Peyer's patch (tissue), 4 donors: ENCODE results near the gene WDFY4. TPM values are rescaled to one million over a fixed set of nuclear protein-coding genes. Genes with fewer than 3 reads are reported as not detected.

Experiments used
- DNase-seq, 3 donors: peaks; one replicate each; pipeline ENCODE4 v3.0.0-alpha.2; 2017 to 2019
- H3K27ac ChIP-seq, 4 donors: fragments of 200-600 bp; sonication (generic); one replicate each; pipeline ENCODE4 v1.5.1; 2016 to 2019
- H3K27me3 ChIP-seq, 2 donors: fragments of 200-600 bp; sonication (generic); one replicate each; pipeline ENCODE4 v1.5.1; 2019
- H3K36me3 ChIP-seq, 3 donors: fragments of 200-600 bp; sonication (generic); one replicate each; pipeline ENCODE4 v1.5.1; 2016 to 2019
- H3K4me1 ChIP-seq, 4 donors: fragments of 200-600 bp; sonication (generic); one replicate each; pipeline ENCODE4 v1.5.1; 2016 to 2019
- H3K4me3 ChIP-seq, 4 donors: fragments of 200-600 bp; sonication (generic); 1 replicate in 3 of 4; 2 replicates in 1 of 4; pipeline ENCODE4 v1.5.1; 2016 to 2019; ENCODE audit warnings: mild to moderate bottlenecking in 1 of 4
- H3K9me3 ChIP-seq, 4 donors: fragments of 200-600 bp; sonication (generic); one replicate each; pipeline ENCODE4 v1.5.1; 2016 to 2019; ENCODE audit warnings: mild to moderate bottlenecking in 1 of 4
- CTCF ChIP-seq, 6 experiments: fragments of 450-650 bp in 4 of 6; fragments of 200-600 bp in 2 of 6; sonication (generic) in 1 of 6; IDR thresholded peaks; one replicate each; pipeline ENCODE4 v1.5.1; 2017 to 2019; ENCODE audit warnings: antibody characterized with exemption in 6 of 6, mild to moderate bottlenecking in 3 of 6, moderate library complexity in 1 of 6
- POLR2A ChIP-seq, 2 donors: fragments of 450-650 bp; IDR thresholded peaks; one replicate each; pipeline ENCODE4 v1.5.1; 2017; ENCODE audit warnings: antibody characterized with exemption in 2 of 2, mild to moderate bottlenecking in 2 of 2, moderate library complexity in 2 of 2
- total RNA-seq, 4 donors: library from RNA; depleted of rRNA; stranded (reverse); fragments of >200 nt; gene quantifications; one replicate each; pipeline ENCODE4 v1.1.0, GENCODE V29; 2016

The WDFY4 gene
- total RNA-seq, 4 donors from 2014 or later = 0.53 to 102 (median 4.6) TPM

DNA sequence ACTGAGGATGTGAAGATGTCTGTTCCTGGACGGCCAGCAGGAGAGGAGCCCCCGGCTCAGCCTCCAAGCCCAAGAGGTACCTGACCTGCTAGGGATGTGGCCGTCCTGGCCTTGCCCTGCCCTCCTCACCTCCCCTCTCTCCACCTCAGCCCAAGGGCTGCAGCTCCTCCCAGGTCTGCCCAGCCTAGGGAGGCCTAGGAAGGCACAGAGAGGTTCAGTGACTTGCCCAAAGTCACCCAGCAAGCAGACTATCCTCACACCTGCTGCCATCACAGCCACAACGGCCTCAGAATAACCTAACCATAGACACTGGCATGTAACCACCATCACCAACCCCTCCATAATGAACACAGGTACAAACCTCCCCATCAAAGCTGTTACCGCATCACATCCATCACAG is 293.6 kb downstream of the WDFY4 start:
- Histone ChIP-seq H3K9me3 (no peaks in the 10 kb centered on the region), H3K27ac (no peak overlapping the region), H3K4me1 (no peaks in the 10 kb centered on the region), H3K4me3 (no peak overlapping the region), H3K36me3 (no peaks in the 10 kb centered on the region), H3K27me3 (no peaks in the 10 kb centered on the region)
- no peak for DNase-seq
- no peak for TF ChIP-seq POLR2A (IDR thresholded peaks at IDR 0.05)
- TF ChIP-seq CTCF (IDR thresholded peaks at IDR 0.05) = no peak

DNA sequence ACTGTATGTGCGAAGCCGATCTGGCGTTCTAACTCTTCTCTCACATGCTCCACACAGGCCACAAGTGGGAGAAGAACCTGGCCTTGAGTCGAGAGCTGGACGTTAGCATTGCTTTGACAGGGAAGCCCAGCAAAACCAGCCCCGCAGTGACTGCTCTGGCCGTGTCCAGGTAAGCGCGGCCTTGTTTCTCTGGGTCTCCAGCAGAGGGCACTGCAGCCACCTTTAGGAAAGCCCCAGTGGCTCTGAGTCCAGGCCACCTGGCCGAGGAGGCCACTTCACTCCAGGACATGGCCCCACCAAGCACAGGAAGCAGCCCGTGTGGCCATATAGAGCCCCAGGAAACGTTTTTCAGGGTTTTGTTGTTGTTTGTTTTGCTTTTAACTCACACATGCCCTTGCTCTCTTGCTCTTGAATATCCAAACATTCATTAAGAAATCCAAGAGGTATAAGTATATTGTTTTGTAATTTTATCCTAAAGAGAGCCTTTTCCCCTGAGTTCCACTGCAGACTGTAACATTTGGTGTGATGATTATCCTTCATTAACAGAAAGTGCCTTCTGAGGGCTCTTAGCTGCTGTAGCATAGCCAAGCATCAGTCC is 296.7 kb downstream of the WDFY4 start:
- no peak overlapping the region for H3K27ac ChIP-seq
- TF ChIP-seq POLR2A (IDR thresholded peaks at IDR 0.05) (no peak), CTCF (IDR thresholded peaks at IDR 0.05) (peak; percentile 5 to 76 (median 60))
- no peak overlapping the region for H3K4me3 ChIP-seq
- no peaks in the 10 kb centered on the region for H3K9me3 ChIP-seq
- H3K27me3 ChIP-seq = no peaks in the 10 kb centered on the region
- DNase-seq = peak; percentile 35 to 73 (median 64)
- no peaks in the 10 kb centered on the region for H3K4me1 ChIP-seq
- no peaks in the 10 kb centered on the region for H3K36me3 ChIP-seq

DNA sequence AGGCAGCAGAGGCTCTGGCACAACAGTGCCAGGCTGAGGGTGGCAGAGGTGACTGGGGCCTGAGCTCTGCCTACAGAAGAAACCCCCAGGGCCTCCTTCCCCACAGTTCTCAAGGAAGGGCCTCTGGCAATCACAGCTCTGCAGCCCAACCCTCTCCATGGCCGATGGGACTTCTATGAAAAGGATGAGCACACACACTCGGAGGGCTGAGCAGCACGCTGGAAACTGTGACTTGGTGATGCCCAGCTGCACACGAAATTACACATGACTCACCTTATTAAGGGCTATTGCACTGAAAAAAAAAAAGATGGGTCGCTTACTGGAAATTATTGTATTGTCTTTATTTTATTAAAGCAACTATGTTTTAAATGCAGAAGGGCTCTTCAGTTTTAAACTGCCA is 297.9 kb downstream of the WDFY4 start:
- Histone ChIP-seq H3K27me3 (no peaks in the 10 kb centered on the region), H3K4me3 (no peak overlapping the region), H3K27ac (no peak overlapping the region), H3K9me3 (no peaks in the 10 kb centered on the region), H3K4me1 (no peaks in the 10 kb centered on the region), H3K36me3 (no peaks in the 10 kb centered on the region)
- TF ChIP-seq POLR2A (IDR thresholded peaks at IDR 0.05) (no peak), CTCF (IDR thresholded peaks at IDR 0.05) (no peak)
- no peak for DNase-seq

DNA sequence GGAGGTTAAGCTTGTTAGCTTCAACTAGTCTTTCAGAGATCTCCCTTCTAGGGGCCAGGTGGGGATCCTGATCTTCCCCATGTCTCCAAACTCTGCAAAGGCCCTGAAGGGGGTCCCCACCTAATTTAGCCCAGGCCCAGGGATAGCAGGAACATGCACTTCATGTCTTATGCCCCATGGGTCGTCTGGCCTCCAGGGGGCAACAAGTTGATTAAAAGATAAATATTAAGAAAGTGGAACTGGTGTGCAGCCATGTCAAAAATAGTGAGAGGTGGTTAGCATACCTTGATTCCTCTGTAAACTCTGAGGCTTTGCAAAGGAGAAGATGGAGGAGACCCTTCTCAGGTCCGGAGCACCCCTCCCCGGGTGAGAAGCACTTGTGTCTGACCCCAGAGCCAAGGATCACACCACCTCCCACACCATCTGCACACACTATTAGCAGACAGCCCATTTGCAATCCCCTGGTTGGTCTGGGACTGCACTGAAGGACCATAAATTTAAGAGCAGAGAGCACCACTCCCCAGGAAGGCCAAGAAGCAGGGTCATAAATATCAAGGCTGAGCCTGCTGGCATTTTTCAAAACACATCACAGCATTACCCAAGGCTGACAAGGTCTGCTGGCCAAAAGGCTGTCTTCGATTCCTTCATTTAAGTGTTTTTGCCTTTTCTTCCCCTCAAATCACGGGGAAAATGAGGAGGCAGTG is 299.1 kb downstream of the WDFY4 start:
- no peaks in the 10 kb centered on the region for H3K27me3 ChIP-seq
- no peaks in the 10 kb centered on the region for H3K4me1 ChIP-seq
- H3K27ac ChIP-seq = no peak overlapping the region
- no peaks in the 10 kb centered on the region for H3K36me3 ChIP-seq
- H3K4me3 ChIP-seq = no peak overlapping the region
- TF ChIP-seq CTCF (IDR thresholded peaks at IDR 0.05) (no peak), POLR2A (IDR thresholded peaks at IDR 0.05) (no peak)
- H3K9me3 ChIP-seq = no peaks in the 10 kb centered on the region
- no peak for DNase-seq

GRCh38 chr10:48985621-48986158 is 301.0 kb downstream of the WDFY4 start:
- no peak overlapping the region for H3K27ac ChIP-seq
- H3K27me3 ChIP-seq = no peaks in the 10 kb centered on the region
- no peaks in the 10 kb centered on the region for H3K36me3 ChIP-seq
- TF ChIP-seq POLR2A (IDR thresholded peaks at IDR 0.05) (no peak), CTCF (IDR thresholded peaks at IDR 0.05) (no peak)
- no peaks in the 10 kb centered on the region for H3K4me1 ChIP-seq
- H3K9me3 ChIP-seq = no peaks in the 10 kb centered on the region
- no peak overlapping the region for H3K4me3 ChIP-seq
- peak in 1 of 3 donors; percentile 44 for DNase-seq
